Lung (tissue), 13 donors: ENCODE measurements around the gene GADD45B. TPM values are rescaled to one million over a fixed set of nuclear protein-coding genes. Genes with fewer than 3 reads are reported as not detected.

Experiments used
- ATAC-seq: fragments of 200-7000 bp; cut with Tn5 transposase; one replicate; pipeline ENCODE4 v1.9.1; 2020; ENCODE audit warnings: moderate number of reproducible peaks; ENCODE audit not compliant: insufficient read depth, low FRiP score
- DNase-seq, 3 donors: peaks; one replicate each; pipeline ENCODE4 v3.0.0-alpha.2; 2013 to 2017
- H3K27ac ChIP-seq, 2 donors: one replicate each; pipeline ENCODE4 v1.5.1; 2013; ENCODE audit warnings: mild to moderate bottlenecking in 2 of 2, moderate library complexity in 2 of 2, control low read depth in 1 of 2, inconsistent platforms in 1 of 2, low read depth in 1 of 2, low read length in 1 of 2
- H3K27me3 ChIP-seq, 3 donors: one replicate each; pipeline ENCODE4 v1.5.1; 2013; ENCODE audit warnings: low read length in 2 of 3; ENCODE audit not compliant: control insufficient read depth in 3 of 3, insufficient read depth in 3 of 3
- H3K36me3 ChIP-seq, 4 donors: one replicate each; pipeline ENCODE4 v1.5.1; 2013; ENCODE audit warnings: low read length in 4 of 4, mild to moderate bottlenecking in 1 of 4, moderate library complexity in 1 of 4; ENCODE audit not compliant: control insufficient read depth in 4 of 4, insufficient read depth in 4 of 4
- H3K4me1 ChIP-seq, 5 donors: one replicate each; pipeline ENCODE4 v1.5.1; 2013; ENCODE audit warnings: low read length in 5 of 5, mild to moderate bottlenecking in 2 of 5, moderate library complexity in 1 of 5; ENCODE audit not compliant: control insufficient read depth in 5 of 5, insufficient read depth in 5 of 5
- H3K4me3 ChIP-seq: one replicate; pipeline ENCODE4 v1.5.1; 2013; ENCODE audit warnings: mild to moderate bottlenecking, control low read depth, moderate library complexity
- H3K9ac ChIP-seq, 2 donors: one replicate each; pipeline ENCODE4 v1.5.1; 2013; ENCODE audit warnings: low read length in 2 of 2, control low read depth in 1 of 2; ENCODE audit not compliant: insufficient read depth in 1 of 2
- H3K9me3 ChIP-seq, 4 donors: one replicate each; pipeline ENCODE4 v1.5.1; 2013; ENCODE audit warnings: low read length in 3 of 4, mild to moderate bottlenecking in 1 of 4, moderate library complexity in 1 of 4; ENCODE audit not compliant: control insufficient read depth in 4 of 4, insufficient read depth in 3 of 4
- CTCF ChIP-seq: IDR thresholded peaks from 2 replicates; pipeline ENCODE4 v1.5.1; 2012; ENCODE audit warnings: mild to moderate bottlenecking; ENCODE audit errors: control extremely low read depth, extremely low read depth
- WGBS, 2 donors: extraction: QIAGEN DNeasy Blood & Tissue Kit; methylation state at CpG; one replicate each; pipeline ENCODE4 v1.1.7; 2013; 5-methylcytosine and 5-hydroxymethylcytosine counted together
- polyA plus RNA-seq, 2 donors: library from polyadenylated mRNA; stranded (reverse); fragments of 200-250 nt; gene quantifications; one replicate each; pipeline ENCODE4 v1.2.1, GENCODE V29; 2013
- small RNA-seq: library from RNA; depleted of rRNA; stranded (forward); fragments of <200 nt; gene quantifications from one replicate; pipeline ENCODE3, GENCODE V24; 2014; ENCODE audit warnings: low replicate concordance
- total RNA-seq, 2 donors: library from RNA; depleted of rRNA in 1 of 2; stranded (reverse); fragments of >200 nt in 1 of 2; gene quantifications; one replicate each; pipeline ENCODE4 v1.2.1, GENCODE V29; 2014 to 2021
- donor health status: control.
- donor health status: control.
- donor health status: Bipolar disorder and iron deficiency.
- donor health status: healthy.
- donor health status: DM: yes; HTN: yes; CAD: no.

GADD45B gene
- total and polyA plus RNA-seq, 4 donors = 81.0 to 405 (median 92.6) TPM

- DNase-seq (no peak), ATAC-seq (no peak)
- H3K27me3 ChIP-seq = no peaks in the 10 kb centered on the region
- no peak overlapping the region for H3K9ac ChIP-seq
- no peak for TF ChIP-seq CTCF
- no peak overlapping the region for H3K4me3 ChIP-seq
- no peaks in the 10 kb centered on the region for H3K36me3 ChIP-seq
- no peaks in the 10 kb centered on the region for H3K9me3 ChIP-seq
- WGBS, 2 donors = 91 to 95% methylated on average over 4 of the region's 4 CpGs
- H3K27ac ChIP-seq = no peak overlapping the region
- H3K4me1 ChIP-seq = peaks cover 0 to 10% (median 0%) of the 10 kb centered on the region in 5 donors
Measured at GRCh38 chr19:2527686-2528085, 51.8 kb downstream of the GADD45B start.

Small RNA genes within 50 kb of the gene (small RNA-seq; reads per million reads assigned to genes)
- gene RNU6-993P = not detected

Other genes starting within 250 kb of the GADD45B start
- 10 to 100 TPM; 64.4 to 64.6 TPM for gene PLEKHJ1, start 239.8 kb upstream of the GADD45B start, total RNA-seq
- gene PLEKHJ1, start 239.8 kb upstream of the GADD45B start, polyA plus RNA-seq = 10 to 100 TPM; 70.1 to 76.4 TPM
- 100 to 1,000 TPM in 1 of 2 donors, 10 to 100 TPM in 1; 67.5 to 113 TPM for gene SF3A2, start 239.3 kb upstream of the GADD45B start, total RNA-seq
- 10 to 100 TPM; 37.2 to 58.5 TPM for gene SF3A2, start 239.3 kb upstream of the GADD45B start, polyA plus RNA-seq
- 1 to 10 TPM; 2.1 to 3.5 TPM for gene AMH, start 226.8 kb upstream of the GADD45B start, total RNA-seq
- 1 to 10 TPM in 1 of 2 donors, under 1 TPM in 1; 0.73 to 1.4 TPM for gene AMH, start 226.8 kb upstream of the GADD45B start, polyA plus RNA-seq
- gene JSRP1, start 219.7 kb upstream of the GADD45B start, total RNA-seq = 1 to 10 TPM in 1 of 2 donors, under 1 TPM in 1; 0.61 to 2.3 TPM
- gene JSRP1, start 219.7 kb upstream of the GADD45B start, polyA plus RNA-seq = 1 to 10 TPM in 1 of 2 donors, under 1 TPM in 1; 0.69 to 1.1 TPM
- 1 to 10 TPM in 1 of 2 donors, under 1 TPM in 1; 0.31 to 6.7 TPM for gene PEAK3, start 194.0 kb upstream of the GADD45B start, total RNA-seq
- gene PEAK3, start 194.0 kb upstream of the GADD45B start, polyA plus RNA-seq = 1 to 10 TPM in 1 of 2 donors, under 1 TPM in 1; 0.81 to 7.4 TPM
- gene LINGO3, start 168.0 kb upstream of the GADD45B start, total RNA-seq = under 1 TPM in 1 of 2 donors, not detected in 1; 0.21 TPM
- gene LINGO3, start 168.0 kb upstream of the GADD45B start, polyA plus RNA-seq = 1 to 10 TPM in 1 of 2 donors, under 1 TPM in 1; 0.10 to 1.0 TPM
- 10 to 100 TPM; 54.9 to 92.1 TPM for gene LSM7, start 147.5 kb upstream of the GADD45B start, total RNA-seq
- 100 to 1,000 TPM; 291 to 307 TPM for gene LSM7, start 147.5 kb upstream of the GADD45B start, polyA plus RNA-seq
- 10 to 100 TPM; 42.8 to 86.1 TPM for gene SPPL2B, start 147.4 kb upstream of the GADD45B start, total RNA-seq
- 10 to 100 TPM; 34.4 to 54.8 TPM for gene SPPL2B, start 147.4 kb upstream of the GADD45B start, polyA plus RNA-seq
- gene TMPRSS9, start 115.9 kb upstream of the GADD45B start, total RNA-seq = under 1 TPM in 1 of 2 donors, not detected in 1; 0.09 TPM
- under 1 TPM; 0.05 to 0.37 TPM for gene TMPRSS9, start 115.9 kb upstream of the GADD45B start, polyA plus RNA-seq
- gene TIMM13, start 48.5 kb upstream of the GADD45B start, total RNA-seq = 100 to 1,000 TPM in 1 of 2 donors, 10 to 100 TPM in 1; 27.2 to 103 TPM
- 100 to 1,000 TPM in 1 of 2 donors, 10 to 100 TPM in 1; 58.5 to 103 TPM for gene TIMM13, start 48.5 kb upstream of the GADD45B start, polyA plus RNA-seq
- gene LMNB2, start 19.2 kb upstream of the GADD45B start, total RNA-seq = 10 to 100 TPM; 19.1 to 42.9 TPM
- gene LMNB2, start 19.2 kb upstream of the GADD45B start, polyA plus RNA-seq = 10 to 100 TPM; 19.7 to 37.0 TPM
- gene GNG7, start 226.6 kb downstream of the GADD45B start, total RNA-seq = 1 to 10 TPM; 2.4 to 4.5 TPM
- 1 to 10 TPM; 1.6 to 3.1 TPM for gene GNG7, start 226.6 kb downstream of the GADD45B start, polyA plus RNA-seq
- gene DIRAS1, start 245.2 kb downstream of the GADD45B start, total RNA-seq = 1 to 10 TPM in 1 of 2 donors, under 1 TPM in 1; 0.37 to 1.2 TPM
- gene DIRAS1, start 245.2 kb downstream of the GADD45B start, polyA plus RNA-seq = under 1 TPM; 0.42 to 0.73 TPM